HepG2 (cell line): ENCODE results near the gene CSNK1A1. TPM values are rescaled to one million over a fixed set of nuclear protein-coding genes. Genes with fewer than 3 reads are reported as not detected.

Source experiments
- ATF6 ChIP-seq: sonication (generic); formaldehyde crosslinking; conservative IDR thresholded peaks from 2 replicates; pipeline ENCODE4 v1.4.0; 2020; ENCODE audit warnings: missing genetic modification reagents
- BRCA1 ChIP-seq: sonication (generic); formaldehyde crosslinking; IDR thresholded peaks from 2 replicates; pipeline ENCODE4 v1.4.0; 2020; ENCODE audit warnings: missing genetic modification reagents
- CENPX ChIP-seq: sonication (generic); formaldehyde crosslinking; IDR thresholded peaks from 2 replicates; pipeline ENCODE4 v1.9.0; 2021; ENCODE audit warnings: mild to moderate bottlenecking, missing genetic modification reagents, moderate library complexity
- FUBP1 ChIP-seq: sonication (generic); formaldehyde crosslinking; IDR thresholded peaks from 2 replicates; pipeline ENCODE4 v1.5.1; 2020; ENCODE audit warnings: missing genetic modification reagents, mild to moderate bottlenecking, borderline replicate concordance
- GTF3A ChIP-seq: sonication (generic); formaldehyde crosslinking; conservative IDR thresholded peaks from 2 replicates; pipeline ENCODE4 v1.4.0; 2020; ENCODE audit warnings: mild to moderate bottlenecking, missing genetic modification reagents
- NFE2L1 ChIP-seq: sonication (generic); formaldehyde crosslinking; IDR thresholded peaks from 2 replicates; pipeline ENCODE4 v1.4.0; 2020; ENCODE audit warnings: missing genetic modification reagents, mild to moderate bottlenecking, borderline replicate concordance
- NFE2L2 ChIP-seq: fragments of 150-350 bp; IDR thresholded peaks from 2 replicates; pipeline ENCODE4 v1.6.1; 2014; ENCODE audit warnings: low read length
- SIX4 ChIP-seq: sonication (generic); formaldehyde crosslinking; IDR thresholded peaks from 2 replicates; pipeline ENCODE4 v1.4.0; 2020; ENCODE audit warnings: missing genetic modification reagents
- SMAD3 ChIP-seq: sonication (generic); formaldehyde crosslinking; IDR thresholded peaks from 2 replicates; pipeline ENCODE4 v1.4.0; 2020; ENCODE audit warnings: missing genetic modification reagents
- SMYD3 ChIP-seq: sonication (generic); formaldehyde crosslinking; IDR thresholded peaks from 2 replicates; pipeline ENCODE4 v1.8.1; 2023; ENCODE audit warnings: mild to moderate bottlenecking, missing genetic modification reagents
- ZBTB43 ChIP-seq: sonication (generic); formaldehyde crosslinking; conservative IDR thresholded peaks from 2 replicates; pipeline ENCODE4 v1.4.0; 2020; ENCODE audit warnings: missing genetic modification reagents
- ZKSCAN8 ChIP-seq: IDR thresholded peaks from 2 replicates; pipeline ENCODE4 v1.6.1; 2016; ENCODE audit warnings: borderline replicate concordance, missing genetic modification reagents, missing compliant biosample characterization
- ZNF253 ChIP-seq: sonication (generic); formaldehyde crosslinking; IDR thresholded peaks from 2 replicates; pipeline ENCODE4 v1.8.0; 2022; ENCODE audit warnings: mild to moderate bottlenecking, missing genetic modification reagents, borderline replicate concordance
- ZNF263 ChIP-seq: sonication (generic); formaldehyde crosslinking; IDR thresholded peaks from 2 replicates; pipeline ENCODE4 v1.4.0; 2020; ENCODE audit warnings: missing genetic modification reagents
- ZNF687 ChIP-seq: sonication (generic); formaldehyde crosslinking; IDR thresholded peaks from 2 replicates; pipeline ENCODE4 v1.5.1; 2020; ENCODE audit warnings: mild to moderate bottlenecking, missing genetic modification reagents, moderate library complexity
- ZNF770 ChIP-seq: sonication (generic); formaldehyde crosslinking; IDR thresholded peaks from 2 replicates; pipeline ENCODE4 v1.5.0; 2020; ENCODE audit warnings: mild to moderate bottlenecking, missing genetic modification reagents
- polyA plus RNA-seq, 8 experiments: library from polyadenylated mRNA; depleted of rRNA in 3 of 8; stranded (reverse) in 7 of 8; unstranded in 1 of 8; fragments of >200 nt; fragmentation: Illumina TruSeq in 4 of 8; extraction: Trizol in 4 of 8; gene quantifications; 2 replicates each; pipeline versions ENCODE4 v1.2.1 to v1.2.3, GENCODE V29; 2011 to 2016; ENCODE audit warnings: low read depth in 4 of 8, missing spikeins in 1 of 8, mixed read lengths in 1 of 8; ENCODE audit not compliant: insufficient read depth in 1 of 8
- total RNA-seq, 5 experiments: library from RNA; depleted of rRNA; stranded (reverse); fragments of >200 nt; fragmentation: Illumina TruSeq; extraction: Trizol; gene quantifications; 2 replicates each; pipeline ENCODE4 v1.2.3, GENCODE V29; 2016; ENCODE audit warnings: low read depth in 1 of 5

Gene CSNK1A1
- total and polyA plus RNA-seq, 2 of the 13 experiments (the other 11 are each of a cell fraction or from before 2014, with no cell fraction given): 89.0 to 149 TPM

GRCh38 chr5:149452665-149453617 lies 98.3 kb downstream of the CSNK1A1 start (continued):
- TF ChIP-seq ZNF770 (CRISPR knock-in tag) (peak; percentile 48), GTF3A (CRISPR knock-in tag) (no peak), ZNF687 (CRISPR knock-in tag) (peak; percentile 68), FUBP1 (CRISPR knock-in tag) (no peak), ZBTB43 (CRISPR knock-in tag) (no peak), NFE2L2 (no peak; the same call in 1 of the 2 replicates), SMAD3 (no peak), ZNF253 (CRISPR knock-in tag) (no peak), CENPX (CRISPR knock-in tag) (no peak), BRCA1 (CRISPR knock-in tag) (no peak), ZNF263 (CRISPR knock-in tag) (0 out of 2 replicates have a peak, but pooled peaks have one; percentile 25), SIX4 (no peak), ATF6 (CRISPR knock-in tag) (no peak), SMYD3 (CRISPR knock-in tag) (no peak), ZKSCAN8 (CRISPR knock-in tag) (no peak), NFE2L1 (CRISPR knock-in tag) (no peak)
